ENCODE measurements around the gene CCDC149. TPM values are rescaled to one million over a fixed set of nuclear protein-coding genes. Genes with fewer than 3 reads are reported as not detected.

The CCDC149 gene
- total and polyA plus RNA-seq, 2 of the 13 experiments (the other 11 are each of a cell fraction or from before 2014, with no cell fraction given), result 0.44 to 0.95 TPM

DNA sequence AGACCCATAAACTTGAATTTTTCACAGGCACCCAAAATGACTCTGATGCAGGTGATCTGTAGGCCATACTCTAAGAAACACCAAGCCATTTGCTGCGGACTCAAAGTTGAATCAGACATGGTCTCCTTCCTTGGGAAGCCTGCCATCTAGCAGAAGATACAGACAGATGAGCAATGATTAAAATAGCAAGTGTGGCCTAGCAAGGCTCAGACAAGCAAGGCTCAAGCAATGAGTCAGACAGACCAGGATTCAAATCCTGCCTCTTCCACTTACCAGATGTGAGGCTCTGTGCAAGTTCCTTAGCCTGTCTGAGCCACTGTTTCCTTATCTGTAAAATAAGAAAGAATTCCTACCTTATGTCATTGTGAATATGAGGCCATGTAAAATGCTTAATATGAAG, 2.3 kb downstream of the CCDC149 start:
- Histone ChIP-seq H3K27me3 (ENCODE audit: control insufficient read depth in 1 of 2, insufficient read depth in 2 of 2, low read length in 2 of 2) (peaks cover 0 to 12% of the 10 kb centered on the region in 2 experiments; a peak in 3 of 5 replicates), H3K36me3 (replicated peaks in 1 of 2; ENCODE audit: control insufficient read depth in 1 of 2, insufficient read depth in 2 of 2, low read length in 2 of 2) (no peaks in the 10 kb centered on the region), H3K79me2 (ENCODE audit: insufficient read depth, low read length) (no peaks in the 10 kb centered on the region), H3K9me3 (ENCODE audit: low read length) (peaks cover 17% of the 10 kb centered on the region; the same call in 1 of the 2 replicates), H3K4me2 (ENCODE audit: low read depth, low read length) (no peak overlapping the region), H3K9ac (ENCODE audit: insufficient read depth, low read depth, low read length) (no peak overlapping the region), H3K4me1 (ENCODE audit: insufficient read depth, low read length) (no peaks in the 10 kb centered on the region; the same call in 1 of the 2 replicates), H4K20me1 (ENCODE audit: insufficient read depth, low read length) (no peaks in the 10 kb centered on the region), H2AFZ (ENCODE audit: low read length) (no peak overlapping the region), H3K27ac (ENCODE audit: extremely low read length, insufficient read depth, low read length) (no peak overlapping the region), H3K4me3 (replicated peaks in 1 of 3; ENCODE audit: insufficient read depth in 1 of 3, low read depth in 2 of 3, low read length in 3 of 3) (no peak overlapping the region)
- in situ Hi-C loops (cut with HindIII; ENCODE audit: extremely low pct_ligation_motif_present, low pct_unique_long_range_greater_than_20kb), result no loop called here
- FAIRE-seq (no peak), DNase-seq (ENCODE audit: low spot score) (no peak), ATAC-seq (no peak)
- no TSS peak for BruUV-seq (replicated peaks)
- TF ChIP-seq ZNF224 (CRISPR knock-in tag; IDR thresholded peaks at IDR 0.05) (no peak), ZNF782 (CRISPR knock-in tag; IDR thresholded peaks at IDR 0.05; ENCODE audit: borderline replicate concordance) (no peak), ZSCAN20 (CRISPR knock-in tag; IDR thresholded peaks at IDR 0.05; ENCODE audit: borderline replicate concordance) (no peak), ZNF331 (CRISPR knock-in tag; IDR thresholded peaks at IDR 0.05) (no peak), ZNF567 (CRISPR knock-in tag; IDR thresholded peaks at IDR 0.05; ENCODE audit: borderline replicate concordance) (no peak), ZBTB21 (CRISPR knock-in tag; IDR thresholded peaks at IDR 0.05) (no peak), ZNF362 (CRISPR knock-in tag; IDR thresholded peaks at IDR 0.05; ENCODE audit: borderline replicate concordance) (no peak), ZNF740 (CRISPR knock-in tag; IDR thresholded peaks at IDR 0.05) (no peak), ZNF253 (CRISPR knock-in tag; IDR thresholded peaks at IDR 0.05; ENCODE audit: borderline replicate concordance) (no peak), CBFB (CRISPR knock-in tag; IDR thresholded peaks at IDR 0.05) (no peak)
- TF ChIP-seq, protein P1, sequence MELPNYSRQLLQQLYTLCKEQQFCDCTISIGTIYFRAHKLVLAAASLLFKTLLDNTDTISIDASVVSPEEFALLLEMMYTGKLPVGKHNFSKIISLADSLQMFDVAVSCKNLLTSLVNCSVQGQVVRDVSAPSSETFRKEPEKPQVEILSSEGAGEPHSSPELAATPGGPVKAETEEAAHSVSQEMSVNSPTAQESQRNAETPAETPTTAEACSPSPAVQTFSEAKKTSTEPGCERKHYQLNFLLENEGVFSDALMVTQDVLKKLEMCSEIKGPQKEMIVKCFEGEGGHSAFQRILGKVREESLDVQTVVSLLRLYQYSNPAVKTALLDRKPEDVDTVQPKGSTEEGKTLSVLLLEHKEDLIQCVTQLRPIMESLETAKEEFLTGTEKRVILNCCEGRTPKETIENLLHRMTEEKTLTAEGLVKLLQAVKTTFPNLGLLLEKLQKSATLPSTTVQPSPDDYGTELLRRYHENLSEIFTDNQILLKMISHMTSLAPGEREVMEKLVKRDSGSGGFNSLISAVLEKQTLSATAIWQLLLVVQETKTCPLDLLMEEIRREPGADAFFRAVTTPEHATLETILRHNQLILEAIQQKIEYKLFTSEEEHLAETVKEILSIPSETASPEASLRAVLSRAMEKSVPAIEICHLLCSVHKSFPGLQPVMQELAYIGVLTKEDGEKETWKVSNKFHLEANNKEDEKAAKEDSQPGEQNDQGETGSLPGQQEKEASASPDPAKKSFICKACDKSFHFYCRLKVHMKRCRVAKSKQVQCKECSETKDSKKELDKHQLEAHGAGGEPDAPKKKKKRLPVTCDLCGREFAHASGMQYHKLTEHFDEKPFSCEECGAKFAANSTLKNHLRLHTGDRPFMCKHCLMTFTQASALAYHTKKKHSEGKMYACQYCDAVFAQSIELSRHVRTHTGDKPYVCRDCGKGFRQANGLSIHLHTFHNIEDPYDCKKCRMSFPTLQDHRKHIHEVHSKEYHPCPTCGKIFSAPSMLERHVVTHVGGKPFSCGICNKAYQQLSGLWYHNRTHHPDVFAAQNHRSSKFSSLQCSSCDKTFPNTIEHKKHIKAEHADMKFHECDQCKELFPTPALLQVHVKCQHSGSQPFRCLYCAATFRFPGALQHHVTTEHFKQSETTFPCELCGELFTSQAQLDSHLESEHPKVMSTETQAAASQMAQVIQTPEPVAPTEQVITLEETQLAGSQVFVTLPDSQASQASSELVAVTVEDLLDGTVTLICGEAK (IDR thresholded peaks at IDR 0.05), result no peak
- TF ChIP-seq, protein P1 (CRISPR knock-in tag; IDR thresholded peaks at IDR 0.05), result no peak
- intact Hi-C loops (cut with micrococcal nuclease; ENCODE audit: unreplicated experiment), result no loop called here
- ChIA-PET CTCF (ENCODE audit: low intra/inter-chr PET ratio, low total read pairs) (no interaction called here), POLR2A (no interaction called here)
- WGBS (ENCODE audit: low lambda C conversion rate), result no CpG with 5 or more reads among the region's 1 CpG

Data from HepG2 (cell line).